ENCODE results near the gene CCNY.
"Not testable (repeated sequence)": the region's sequence is repeated elsewhere in the genome, so short reads cannot be mapped to it uniquely, and the experiment has no call there.

Gene CCNY

GRCh38 chr10:35353395-35353794, 17.1 kb downstream of the CCNY start:
- no peak overlapping the region for H3K4me3 ChIP-seq (ENCODE audit: control insufficient read depth, low read depth, low read length)
- no peak for DNase-seq (ENCODE audit: low read depth)
- no peak for TF ChIP-seq CTCF (conservative IDR thresholded peaks at IDR 0.05; ENCODE audit: control insufficient read depth, insufficient read depth, low read depth, low read length)

- TF ChIP-seq CTCF (conservative IDR thresholded peaks at IDR 0.05; ENCODE audit: control insufficient read depth, insufficient read depth, low read depth, low read length) = no peak
- H3K4me3 ChIP-seq (ENCODE audit: control insufficient read depth, low read depth, low read length) = no peak overlapping the region
- peak; percentile 63 for DNase-seq (ENCODE audit: low read depth)
Measured at GRCh38 chr10:35353805-35354204, 17.5 kb downstream of the CCNY start.

GRCh38 chr10:35354257-35354656, 17.9 kb downstream of the CCNY start:
- DNase-seq (ENCODE audit: low read depth) = peak; percentile 39

GRCh38 chr10:35355971-35356724, 19.8 kb downstream of the CCNY start:
- no peak overlapping the region for H3K4me3 ChIP-seq (ENCODE audit: control insufficient read depth, low read depth, low read length)
- TF ChIP-seq CTCF (conservative IDR thresholded peaks at IDR 0.05; ENCODE audit: control insufficient read depth, insufficient read depth, low read depth, low read length) = no peak
- peak; percentile 82 for DNase-seq (ENCODE audit: low read depth)

More at GRCh38 chr10:35354257-35354656, 17.9 kb downstream of the CCNY start:
- not testable (repeated sequence) for H3K4me3 ChIP-seq (ENCODE audit: control insufficient read depth, low read depth, low read length)

- TF ChIP-seq CTCF (conservative IDR thresholded peaks at IDR 0.05; ENCODE audit: control insufficient read depth, insufficient read depth, low read depth, low read length) = no peak
- no peak for DNase-seq (ENCODE audit: low read depth)
- no peak overlapping the region for H3K4me3 ChIP-seq (ENCODE audit: control insufficient read depth, low read depth, low read length)
Measured at GRCh38 chr10:35356725-35357092, 20.4 kb downstream of the CCNY start.

- DNase-seq (ENCODE audit: low read depth) = no peak
- TF ChIP-seq CTCF (conservative IDR thresholded peaks at IDR 0.05; ENCODE audit: control insufficient read depth, insufficient read depth, low read depth, low read length) = no peak
- H3K4me3 ChIP-seq (ENCODE audit: control insufficient read depth, low read depth, low read length) = no peak overlapping the region
Measured at GRCh38 chr10:35359056-35359455, 22.7 kb downstream of the CCNY start.

GRCh38 chr10:35359873-35360272, 23.6 kb downstream of the CCNY start:
- no peak overlapping the region for H3K4me3 ChIP-seq (ENCODE audit: control insufficient read depth, low read depth, low read length)
- DNase-seq (ENCODE audit: low read depth) = no peak
- no peak for TF ChIP-seq CTCF (conservative IDR thresholded peaks at IDR 0.05; ENCODE audit: control insufficient read depth, insufficient read depth, low read depth, low read length)
